HEK293 (cell line): Measurements from ENCODE around the gene DMD.

Experiments used
- CTCF ChIA-PET: fragments of 350-600 bp; formaldehyde crosslinking; extraction: SDS; loops from one replicate; lab custom pipeline; 2021; ENCODE audit warnings: antibody characterized with exemption; lab: Yijun Ruan, JAX
- POLR2A ChIA-PET: fragments of 300-600 bp; formaldehyde crosslinking; extraction: SDS; loops from one replicate; lab custom pipeline; 2020; ENCODE audit warnings: antibody characterized with exemption, inconsistent platforms; lab: Yijun Ruan, JAX
- H3K27ac ChIP-seq: fragments of 200-500 bp; sonication (Bioruptor generic); 2 replicates; pipeline ENCODE4 v1.5.1; 2014; ENCODE audit warnings: low read depth, low read length, control low read depth, inconsistent platforms; ENCODE audit errors: extremely low read depth
- H3K36me3 ChIP-seq, 2 experiments: fragments of 200-500 bp in 1 of 2; sonication (Bioruptor generic) in 1 of 2; 1 replicate in 1 of 2; 2 replicates in 1 of 2; pipeline ENCODE4 v1.5.1; 2014 to 2017; ENCODE audit warnings: inconsistent platforms in 2 of 2, low read length in 2 of 2; ENCODE audit not compliant: control insufficient read depth in 2 of 2, insufficient read depth in 1 of 2
- H3K4me1 ChIP-seq: fragments of 200-500 bp; sonication (Bioruptor generic); 2 replicates; pipeline ENCODE4 v1.5.1; 2014; ENCODE audit warnings: mild to moderate bottlenecking, low read length, inconsistent platforms; ENCODE audit not compliant: control insufficient read depth, insufficient read depth
- H3K4me3 ChIP-seq: 2 replicates; pipeline ENCODE4 v1.5.1; 2011; ENCODE audit warnings: low read depth, mild to moderate bottlenecking, control low read depth, low read length, moderate library complexity
- H3K9me3 ChIP-seq: fragments of 200-500 bp; sonication (Bioruptor generic); 2 replicates; pipeline ENCODE4 v1.5.1; 2014; ENCODE audit warnings: low read depth, low read length, inconsistent platforms; ENCODE audit not compliant: control insufficient read depth, insufficient read depth
- BCL6B ChIP-seq: fragments of 450-650 bp; formaldehyde crosslinking; IDR thresholded peaks from 2 replicates; pipeline ENCODE4 v1.5.1; 2017; ENCODE audit warnings: missing biosample characterization, missing genetic modification characterization
- FEZF1 ChIP-seq: fragments of 450-650 bp; formaldehyde crosslinking; IDR thresholded peaks from 2 replicates; pipeline ENCODE4 v1.5.1; 2016; ENCODE audit warnings: missing biosample characterization, missing genetic modification characterization
- KLF8 ChIP-seq: fragments of 450-650 bp; formaldehyde crosslinking; IDR thresholded peaks from 2 replicates; pipeline ENCODE4 v1.5.1; 2016; ENCODE audit warnings: missing biosample characterization, missing genetic modification characterization
- KLF9 ChIP-seq: fragments of 450-650 bp; formaldehyde crosslinking; IDR thresholded peaks from 2 replicates; pipeline ENCODE4 v1.5.1; 2016; ENCODE audit warnings: missing biosample characterization, missing genetic modification characterization, low read depth
- PRDM6 ChIP-seq: fragments of 450-650 bp; formaldehyde crosslinking; IDR thresholded peaks from 2 replicates; pipeline ENCODE4 v1.5.1; 2017; ENCODE audit warnings: missing biosample characterization, missing genetic modification characterization
- SP2 ChIP-seq: fragments of 450-650 bp; formaldehyde crosslinking; IDR thresholded peaks from 2 replicates; pipeline ENCODE4 v1.5.1; 2016; ENCODE audit warnings: missing biosample characterization, missing genetic modification characterization
- TRIM28 ChIP-seq: IDR thresholded peaks from 2 replicates; pipeline ENCODE4 v1.6.1; 2011; ENCODE audit warnings: low read length, control low read depth, borderline replicate concordance
- ZBTB17 ChIP-seq: fragments of 450-650 bp; formaldehyde crosslinking; IDR thresholded peaks from 2 replicates; pipeline ENCODE4 v1.5.1; 2016; ENCODE audit warnings: missing biosample characterization, missing genetic modification characterization
- ZIC2 ChIP-seq: fragments of 450-650 bp; formaldehyde crosslinking; IDR thresholded peaks from 2 replicates; pipeline ENCODE4 v1.5.1; 2016; ENCODE audit warnings: missing biosample characterization, missing genetic modification characterization
- ZNF10 ChIP-seq: fragments of 450-650 bp; formaldehyde crosslinking; IDR thresholded peaks from 2 replicates; pipeline ENCODE4 v1.5.1; 2017; ENCODE audit warnings: missing biosample characterization, missing genetic modification characterization
- ZNF138 ChIP-seq: fragments of 450-650 bp; formaldehyde crosslinking; IDR thresholded peaks from 2 replicates; pipeline ENCODE4 v1.5.1; 2016; ENCODE audit warnings: missing biosample characterization, missing genetic modification characterization, borderline replicate concordance
- ZNF169 ChIP-seq: fragments of 450-650 bp; formaldehyde crosslinking; IDR thresholded peaks from 2 replicates; pipeline ENCODE4 v1.5.1; 2016; ENCODE audit warnings: missing biosample characterization, missing genetic modification characterization
- ZNF266 ChIP-seq: fragments of 450-650 bp; formaldehyde crosslinking; IDR thresholded peaks from 2 replicates; pipeline ENCODE4 v1.5.1; 2016; ENCODE audit warnings: missing biosample characterization, missing genetic modification characterization, low read depth
- ZNF341 ChIP-seq: fragments of 450-650 bp; formaldehyde crosslinking; IDR thresholded peaks from 2 replicates; pipeline ENCODE4; 2016; ENCODE audit warnings: low read depth, missing biosample characterization, missing genetic modification characterization
- ZNF404 ChIP-seq: fragments of 450-650 bp; formaldehyde crosslinking; IDR thresholded peaks from 2 replicates; pipeline ENCODE4 v1.5.1; 2017; ENCODE audit warnings: missing biosample characterization, missing genetic modification characterization
- ZNF449 ChIP-seq: fragments of 450-650 bp; formaldehyde crosslinking; IDR thresholded peaks from 2 replicates; pipeline ENCODE4 v1.5.1; 2017; ENCODE audit warnings: missing biosample characterization, mild to moderate bottlenecking, missing genetic modification characterization, moderate library complexity
- ZNF518A ChIP-seq: fragments of 450-650 bp; formaldehyde crosslinking; conservative IDR thresholded peaks from 2 replicates; pipeline ENCODE4 v1.5.1; 2016; ENCODE audit warnings: low read depth, missing biosample characterization, missing genetic modification characterization
- ZNF521 ChIP-seq: fragments of 450-650 bp; formaldehyde crosslinking; IDR thresholded peaks from 2 replicates; pipeline ENCODE4 v1.5.1; 2017; ENCODE audit warnings: missing biosample characterization, mild to moderate bottlenecking, missing genetic modification characterization
- ZNF529 ChIP-seq: fragments of 450-650 bp; formaldehyde crosslinking; IDR thresholded peaks from 2 replicates; pipeline ENCODE4 v1.5.1; 2017; ENCODE audit warnings: missing genetic modification characterization, missing biosample characterization; ENCODE audit not compliant: insufficient replicate concordance
- ZNF571 ChIP-seq: fragments of 450-650 bp; formaldehyde crosslinking; IDR thresholded peaks from 2 replicates; pipeline ENCODE4 v1.5.0; 2017; ENCODE audit warnings: missing biosample characterization, missing genetic modification characterization
- ZNF624 ChIP-seq: fragments of 450-650 bp; formaldehyde crosslinking; IDR thresholded peaks from 2 replicates; pipeline ENCODE4 v1.5.1; 2017; ENCODE audit warnings: missing biosample characterization, missing genetic modification characterization
- ZNF654 ChIP-seq: fragments of 450-650 bp; formaldehyde crosslinking; IDR thresholded peaks from 2 replicates; pipeline ENCODE4 v1.5.1; 2016; ENCODE audit warnings: low read depth, missing biosample characterization, missing genetic modification characterization
- ZNF837 ChIP-seq: fragments of 450-650 bp; formaldehyde crosslinking; IDR thresholded peaks from 2 replicates; pipeline ENCODE4 v1.5.1; 2016; ENCODE audit warnings: missing biosample characterization, missing genetic modification characterization

DMD gene

GRCh38 chrX:31280580-31280979, 1930.8 kb downstream of the DMD start (continued):
- TF ChIP-seq ZNF341 (tag by site-specific recombination) (no peak), ZNF138 (tag by site-specific recombination) (no peak)

- POLR2A ChIA-PET: no interaction called here
- Histone ChIP-seq H3K4me3 (no peak overlapping the region), H3K4me1 (no peaks in the 10 kb centered on the region), H3K36me3 (no peaks in the 10 kb centered on the region), H3K9me3 (no peaks in the 10 kb centered on the region), H3K27ac (no peak overlapping the region)
- CTCF ChIA-PET: interaction anchor here (0.5 to 2.0 kb wide), 24 partner anchors 8 to 868 kb away, joined by 3 to 20 read pairs (median 3); no protein-coding TSS in a partner anchor
- TF ChIP-seq TRIM28 (peak; percentile 43), ZNF518A (tag by site-specific recombination) (no peak), BCL6B (tag by site-specific recombination) (no peak), ZNF624 (tag by site-specific recombination) (no peak), ZNF654 (peak; percentile 26; the same call in 1 of the 2 replicates)
Observed at GRCh38 chrX:31279359-31279758, 1932.0 kb downstream of the DMD start.

- TF ChIP-seq ZNF10 (tag by site-specific recombination) (no peak), KLF8 (no peak), SP2 (tag by site-specific recombination) (no peak), ZNF837 (tag by site-specific recombination) (no peak), ZNF169 (tag by site-specific recombination) (no peak), PRDM6 (no peak), ZNF529 (tag by site-specific recombination) (no peak), ZIC2 (no peak), ZNF266 (tag by site-specific recombination) (no peak), FEZF1 (tag by site-specific recombination) (no peak), ZBTB17 (tag by site-specific recombination) (no peak), ZNF449 (no peak), ZNF521 (no peak), KLF9 (no peak), ZNF404 (tag by site-specific recombination) (no peak), ZNF571 (tag by site-specific recombination) (no peak)
- Histone ChIP-seq H3K4me3 (no peak overlapping the region), H3K36me3 (no peaks in the 10 kb centered on the region), H3K4me1 (0 out of 2 replicates have a peak, but pooled peaks cover 3% of the 10 kb centered on the region), H3K9me3 (no peaks in the 10 kb centered on the region), H3K27ac (no peak overlapping the region)
- POLR2A ChIA-PET: no interaction called here
- CTCF ChIA-PET: no interaction called here
Observed at GRCh38 chrX:31272472-31272775, 1938.9 kb downstream of the DMD start.
